Mucosa of stomach (tissue), 1 donor: ENCODE data around the gene TSEN54.
"Not testable (repeated sequence)": the region's sequence is repeated elsewhere in the genome, so short reads cannot be mapped to it uniquely, and the experiment has no call there.

ENCODE experiments used
- H3K27me3 ChIP-seq: one replicate; pipeline ENCODE4 v1.7.0; 2013; ENCODE audit warnings: mild to moderate bottlenecking, low read length; ENCODE audit not compliant: control insufficient read depth, insufficient read depth
- H3K36me3 ChIP-seq: one replicate; pipeline ENCODE4 v1.7.0; 2013; ENCODE audit warnings: low read length; ENCODE audit not compliant: control insufficient read depth, insufficient read depth
- H3K4me1 ChIP-seq: one replicate; pipeline ENCODE4 v1.7.0; 2013; ENCODE audit warnings: mild to moderate bottlenecking, low read length; ENCODE audit not compliant: control insufficient read depth, insufficient read depth
- H3K4me3 ChIP-seq: one replicate; pipeline ENCODE4 v1.7.0; 2013; ENCODE audit warnings: low read length
- H3K9ac ChIP-seq: one replicate; pipeline ENCODE4 v1.7.0; 2013; ENCODE audit warnings: mild to moderate bottlenecking, low read length, moderate library complexity
- H3K9me3 ChIP-seq: one replicate; pipeline ENCODE4 v1.7.0; 2013; ENCODE audit warnings: mild to moderate bottlenecking, low read length, moderate library complexity; ENCODE audit not compliant: control insufficient read depth
- donor health status: Pancreatic carcinoma.

TSEN54 gene

DNA sequence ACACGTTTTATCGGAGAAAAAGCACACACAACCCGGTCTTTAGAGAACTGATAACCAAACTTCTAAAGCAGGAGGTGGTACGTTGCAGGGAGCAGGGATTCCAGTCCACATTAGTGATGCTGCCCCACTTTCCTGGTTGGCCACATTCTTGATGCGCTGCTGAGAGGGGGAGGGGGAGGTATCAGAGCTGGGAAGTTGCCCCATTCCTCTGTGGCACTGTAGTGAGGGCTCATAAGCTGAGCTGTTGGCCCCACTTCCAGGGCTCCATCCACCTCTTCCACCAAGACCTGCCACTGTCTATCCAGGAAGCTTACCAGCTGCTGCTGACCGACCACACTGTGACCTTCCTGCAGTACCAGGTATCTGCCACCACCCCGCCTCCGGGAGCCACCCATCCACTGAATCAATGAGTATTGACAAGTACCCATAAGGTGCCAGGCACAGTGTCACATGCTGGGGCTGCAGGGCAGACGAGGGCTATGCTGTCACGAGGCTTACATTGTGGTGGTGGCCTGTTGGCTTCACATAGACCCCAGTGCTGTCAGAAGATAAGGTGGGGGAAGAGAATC, 1.1 kb downstream of the TSEN54 start:
- Histone ChIP-seq H3K9ac (peak overlapping the region; percentile 60), H3K4me3 (peak overlapping the region; percentile 23), H3K36me3 (peaks cover 5% of the 10 kb centered on the region), H3K9me3 (no peaks in the 10 kb centered on the region), H3K4me1 (peaks cover 37% of the 10 kb centered on the region), H3K27me3 (no peaks in the 10 kb centered on the region)

DNA sequence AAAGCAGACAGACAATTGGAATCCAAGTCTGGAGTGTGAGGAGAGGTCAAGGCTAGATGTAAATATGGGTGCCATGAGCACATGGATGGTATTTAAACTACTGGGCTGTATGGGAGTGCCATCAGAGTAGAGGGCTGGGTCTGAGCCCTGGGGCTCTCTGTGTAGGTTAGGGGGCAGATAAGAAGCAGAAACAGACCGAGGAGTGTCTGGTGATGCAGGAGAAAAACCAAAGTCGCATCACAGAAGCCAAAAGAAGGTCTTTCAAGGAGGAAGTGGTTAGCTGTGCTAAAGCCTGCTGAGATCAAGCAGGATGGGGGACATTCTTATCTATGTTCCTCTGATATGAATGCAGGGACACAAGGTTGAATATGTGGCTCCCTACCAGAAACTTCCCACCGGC, 1.9 kb downstream of the TSEN54 start:
- no peak overlapping the region for H3K4me3 ChIP-seq
- H3K36me3 ChIP-seq = peaks cover 5% of the 10 kb centered on the region
- H3K4me1 ChIP-seq = peaks cover 28% of the 10 kb centered on the region
- no peaks in the 10 kb centered on the region for H3K9me3 ChIP-seq
- H3K27me3 ChIP-seq = no peaks in the 10 kb centered on the region
- no peak overlapping the region for H3K9ac ChIP-seq

DNA sequence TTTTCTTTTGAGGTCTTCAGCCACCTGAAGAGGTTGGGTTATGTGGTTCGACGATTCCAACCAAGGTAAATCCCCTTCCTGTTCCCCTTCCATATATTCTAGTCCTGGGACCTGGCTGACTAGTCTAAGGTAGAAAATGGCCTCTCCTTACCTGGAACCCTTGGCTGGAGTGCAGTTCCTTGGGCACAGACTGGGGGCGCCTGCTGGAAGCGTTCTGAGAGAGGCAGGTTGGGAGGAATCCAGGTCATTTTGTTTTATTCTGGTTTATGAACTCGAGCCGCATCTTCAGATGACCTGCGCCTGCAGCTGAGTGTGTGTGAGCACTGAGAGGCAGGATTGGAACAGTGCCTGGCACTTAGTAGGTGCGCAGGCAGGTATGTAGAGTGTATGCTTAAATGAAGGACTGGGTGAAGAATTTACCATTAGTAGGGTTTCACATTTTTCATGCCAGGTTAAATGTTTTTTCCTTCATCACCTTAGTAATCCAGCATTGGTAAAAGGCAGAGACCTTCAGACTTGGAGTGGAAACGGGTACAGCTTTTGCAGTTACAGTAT, 2.7 kb downstream of the TSEN54 start:
- Histone ChIP-seq H3K4me1 (peaks cover 25% of the 10 kb centered on the region), H3K36me3 (peaks cover 5% of the 10 kb centered on the region), H3K9ac (no peak overlapping the region), H3K4me3 (no peak overlapping the region), H3K9me3 (no peaks in the 10 kb centered on the region), H3K27me3 (no peaks in the 10 kb centered on the region)

DNA sequence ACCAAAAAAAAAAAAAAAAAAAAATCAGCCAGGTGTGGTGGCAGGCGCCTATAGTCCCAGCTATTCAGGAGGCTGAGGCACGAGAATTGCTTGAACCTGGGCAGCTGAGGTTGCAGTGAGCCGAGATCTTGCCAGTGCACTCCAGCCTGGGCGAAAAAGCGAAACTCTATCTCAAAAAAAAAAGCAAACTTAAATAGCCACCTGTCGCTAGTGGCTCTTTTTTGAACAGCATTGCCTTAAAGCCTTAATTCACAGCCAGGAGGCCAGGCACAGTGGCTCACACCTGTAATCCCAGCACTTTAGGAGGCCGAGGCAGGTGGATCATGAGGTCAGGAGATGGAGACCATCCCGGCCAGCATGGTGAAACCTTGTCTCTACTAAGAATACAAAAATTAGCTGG, 4.1 kb downstream of the TSEN54 start:
- H3K9ac ChIP-seq, H3K27me3 ChIP-seq, H3K9me3 ChIP-seq, H3K36me3 ChIP-seq, H3K4me3 ChIP-seq: not testable (repeated sequence)
- H3K4me1 ChIP-seq = peaks cover 27% of the 10 kb centered on the region

DNA sequence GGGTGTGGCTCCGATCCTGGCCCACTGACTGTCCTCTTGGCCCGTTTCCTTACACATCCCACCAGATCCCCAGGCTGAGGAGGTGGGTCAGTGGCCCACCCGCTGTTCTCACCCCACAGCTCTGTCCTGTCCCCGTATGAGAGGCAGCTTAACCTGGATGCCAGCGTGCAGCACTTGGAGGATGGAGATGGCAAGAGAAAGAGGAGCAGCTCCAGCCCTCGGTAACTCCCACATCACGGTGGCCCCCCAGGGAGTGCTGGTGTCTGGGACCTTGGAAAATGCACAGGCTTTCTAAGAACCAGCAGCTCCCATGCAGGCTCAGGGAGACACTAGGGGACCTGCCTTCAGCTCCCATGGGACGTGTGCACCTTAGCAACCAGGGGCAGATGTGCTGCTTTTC, 5.0 kb downstream of the TSEN54 start:
- no peaks in the 10 kb centered on the region for H3K27me3 ChIP-seq
- no peak overlapping the region for H3K9ac ChIP-seq
- H3K4me1 ChIP-seq = peaks cover 27% of the 10 kb centered on the region
- H3K4me3 ChIP-seq = no peak overlapping the region
- peaks cover 5% of the 10 kb centered on the region for H3K36me3 ChIP-seq
- H3K9me3 ChIP-seq = no peaks in the 10 kb centered on the region

DNA sequence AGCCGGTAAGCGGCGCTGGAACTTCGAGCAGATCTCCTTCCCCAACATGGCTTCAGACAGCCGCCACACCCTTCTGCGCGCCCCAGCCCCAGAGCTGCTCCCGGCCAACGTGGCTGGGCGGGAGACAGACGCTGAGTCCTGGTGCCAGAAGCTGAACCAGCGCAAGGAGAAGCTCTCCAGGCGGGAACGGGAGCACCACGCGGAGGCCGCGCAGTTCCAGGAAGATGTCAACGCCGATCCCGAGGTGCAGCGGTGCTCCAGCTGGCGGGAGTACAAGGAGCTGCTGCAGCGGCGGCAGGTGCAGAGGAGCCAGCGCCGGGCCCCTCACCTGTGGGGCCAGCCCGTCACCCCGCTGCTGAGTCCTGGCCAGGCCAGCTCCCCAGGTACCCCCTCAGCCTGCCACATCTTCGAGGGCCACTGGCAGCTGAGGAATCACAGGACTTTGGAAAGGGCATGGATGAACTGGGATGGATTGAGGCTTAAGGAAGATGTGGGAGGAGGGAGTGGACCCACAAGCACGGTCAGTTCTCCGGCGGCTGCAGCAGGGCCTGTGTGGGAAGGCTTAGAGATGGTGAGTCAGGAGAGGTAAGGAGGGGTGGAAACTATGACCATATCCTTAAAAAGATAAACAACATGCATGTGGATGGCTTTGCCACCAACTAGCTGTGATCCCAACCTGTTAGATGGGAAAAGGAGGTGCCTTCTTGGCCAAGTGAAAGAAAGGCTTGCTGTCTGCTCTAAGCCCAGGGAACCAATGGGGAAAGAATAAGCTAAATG, 5.8 kb downstream of the TSEN54 start:
- H3K4me1 ChIP-seq = peaks cover 24% of the 10 kb centered on the region
- H3K27me3 ChIP-seq = no peaks in the 10 kb centered on the region
- no peaks in the 10 kb centered on the region for H3K9me3 ChIP-seq
- no peak overlapping the region for H3K4me3 ChIP-seq
- H3K36me3 ChIP-seq = peaks cover 5% of the 10 kb centered on the region
- H3K9ac ChIP-seq = no peak overlapping the region

DNA sequence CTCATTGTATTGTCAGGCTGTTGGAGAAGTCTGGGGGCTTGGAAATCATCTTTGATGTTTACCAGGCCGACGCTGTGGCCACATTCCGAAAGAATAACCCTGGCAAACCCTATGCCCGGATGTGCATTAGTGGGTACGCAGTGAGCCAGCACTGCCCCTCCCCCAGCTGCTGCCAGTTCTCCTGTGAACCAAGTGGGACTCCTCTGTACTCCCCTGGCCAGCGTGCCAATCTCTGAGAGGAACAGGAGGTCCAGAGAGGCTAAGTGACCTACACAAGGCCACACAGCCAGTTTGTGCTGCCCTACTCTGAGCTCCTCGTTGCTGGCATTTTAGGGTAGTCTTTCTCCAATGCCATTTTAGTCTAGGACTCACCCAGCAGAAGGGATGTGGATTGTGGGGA, 7.3 kb downstream of the TSEN54 start:
- Histone ChIP-seq H3K9me3 (no peaks in the 10 kb centered on the region), H3K27me3 (no peaks in the 10 kb centered on the region), H3K36me3 (peaks cover 5% of the 10 kb centered on the region), H3K4me1 (peaks cover 12% of the 10 kb centered on the region), H3K9ac (no peak overlapping the region), H3K4me3 (no peak overlapping the region)

DNA sequence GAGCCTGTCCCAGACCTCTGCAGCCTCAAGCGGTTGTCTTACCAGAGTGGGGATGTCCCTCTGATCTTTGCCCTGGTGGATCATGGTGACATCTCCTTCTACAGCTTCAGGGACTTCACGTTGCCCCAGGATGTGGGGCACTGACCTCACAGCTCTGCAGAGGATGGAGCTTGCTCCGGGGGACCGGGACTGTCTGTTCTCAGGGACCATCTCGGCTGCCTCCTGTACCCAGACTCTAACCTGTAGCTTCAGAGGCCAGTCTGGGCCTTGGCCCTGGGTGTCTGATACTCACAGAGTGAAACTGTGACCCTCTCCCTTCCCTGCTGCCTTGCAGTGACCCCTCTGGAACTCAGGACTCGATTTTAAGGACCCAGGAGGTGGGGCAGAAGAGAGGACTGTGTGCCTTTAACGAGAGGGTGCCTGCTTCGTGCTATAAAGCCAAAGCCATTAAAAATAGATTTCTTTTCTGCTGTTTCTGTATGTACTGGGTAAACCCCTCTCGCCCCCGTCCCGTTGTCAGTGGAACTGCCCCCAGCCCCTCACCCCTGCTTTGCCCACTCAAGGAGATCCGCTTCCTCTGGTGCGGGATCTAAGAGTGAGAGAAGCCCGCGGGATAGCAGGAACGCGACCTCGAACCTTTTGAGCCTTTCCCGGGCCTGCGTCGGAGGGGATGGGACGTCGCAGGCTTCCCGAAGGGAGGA, 8.1 kb downstream of the TSEN54 start:
- Histone ChIP-seq H3K4me3 (no peak overlapping the region), H3K4me1 (peaks cover 12% of the 10 kb centered on the region), H3K9me3 (no peaks in the 10 kb centered on the region), H3K27me3 (no peaks in the 10 kb centered on the region), H3K36me3 (no peaks in the 10 kb centered on the region), H3K9ac (peak overlapping the region; percentile 77)

DNA sequence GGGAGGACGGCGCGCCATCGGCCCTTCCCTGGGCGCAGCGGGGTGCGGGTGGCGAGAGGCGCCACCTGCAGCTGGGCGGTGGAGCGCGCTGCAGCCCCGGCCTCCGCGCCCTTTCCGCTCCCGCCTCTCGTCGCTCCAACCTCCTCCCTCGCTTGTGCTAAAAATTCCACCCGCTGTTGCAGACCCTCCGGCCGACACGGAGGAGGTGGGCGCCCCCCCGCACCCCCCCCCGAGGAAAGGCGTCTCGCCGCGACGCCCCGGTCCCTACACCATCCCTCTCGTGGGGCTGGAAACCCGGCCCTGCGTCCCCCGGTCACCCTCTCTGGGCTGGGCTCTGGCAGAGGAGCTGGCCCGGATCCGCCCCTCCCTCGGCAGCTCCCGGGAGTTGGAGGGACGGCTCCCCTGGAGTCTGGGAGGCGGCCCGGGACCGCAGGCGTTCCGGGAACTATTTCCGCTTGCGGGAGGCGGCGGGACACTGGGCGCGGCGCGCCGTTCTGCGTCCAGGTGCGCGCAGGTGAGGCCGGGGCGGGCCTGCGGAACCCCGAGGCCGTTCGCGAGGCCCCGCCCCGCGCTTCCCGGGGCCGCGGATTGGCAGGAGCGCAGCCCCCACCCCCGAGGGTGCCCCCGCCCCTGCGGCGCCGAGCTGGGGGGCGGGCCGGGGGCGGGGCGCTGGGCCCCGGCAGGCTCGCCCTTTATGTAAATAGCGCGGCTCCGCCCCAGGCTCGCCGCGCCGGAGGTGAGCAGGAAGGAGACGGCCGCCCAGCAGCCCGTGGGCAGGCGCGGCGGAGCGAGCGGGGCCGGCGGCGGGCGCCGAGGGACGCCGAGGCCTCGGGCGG, 8.9 kb downstream of the TSEN54 start, which contains the start of gene LLGL2:
Gene LLGL2 (plus strand): TSS at position 728 of the 836 bp plus-strand sequence. CDS start 17,730 bp downstream, outside the sequence.
- Histone ChIP-seq H3K4me1 (peaks cover 16% of the 10 kb centered on the region), H3K4me3 (peak within 1 kb of the TSS; percentile 53), H3K9me3 (no peaks in the 10 kb centered on the region), H3K36me3 (no peaks in the 10 kb centered on the region), H3K9ac (peak within 1 kb of the TSS; percentile 93), H3K27me3 (no peaks in the 10 kb centered on the region)

DNA sequence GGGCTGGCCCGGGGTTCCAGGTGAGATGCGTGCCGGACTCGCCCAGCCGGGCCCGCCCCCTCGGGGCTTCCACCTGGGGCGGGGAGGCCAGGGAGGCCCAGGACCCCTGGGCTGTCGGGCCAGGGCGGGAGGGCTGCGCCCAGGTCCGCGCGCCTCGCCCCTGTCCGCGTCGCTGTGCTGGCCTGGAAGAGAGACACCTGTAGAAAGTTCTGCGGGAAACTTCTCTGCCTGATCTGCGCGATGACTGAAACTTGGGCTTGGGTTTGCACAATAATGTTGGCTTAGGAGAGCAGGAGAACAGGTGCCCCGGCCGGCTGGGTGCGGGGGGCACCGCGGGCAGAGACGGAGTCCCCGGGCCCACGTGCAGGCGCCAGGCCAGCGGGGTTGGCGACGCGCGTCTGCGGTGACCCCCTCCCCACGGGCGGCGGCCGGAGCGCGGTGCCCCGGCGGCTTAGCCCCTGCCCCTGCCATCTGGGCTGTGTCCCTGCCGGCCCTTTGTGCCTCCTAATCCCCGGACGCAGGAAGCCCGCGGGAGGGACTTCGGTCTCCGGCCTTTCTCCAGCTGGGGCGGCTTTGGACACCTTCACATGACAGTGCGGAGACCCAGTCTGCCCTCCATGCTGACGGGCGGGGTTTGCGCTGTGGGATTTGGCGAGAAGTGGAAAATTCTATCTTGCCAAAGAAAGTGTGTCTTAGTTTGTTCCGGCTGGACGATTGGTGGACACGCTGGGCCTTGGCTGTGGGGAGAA, 9.7 kb downstream of the TSEN54 start:
- no peaks in the 10 kb centered on the region for H3K9me3 ChIP-seq
- H3K9ac ChIP-seq = peak overlapping the region; percentile 93
- H3K4me1 ChIP-seq = peaks cover 21% of the 10 kb centered on the region
- H3K36me3 ChIP-seq = no peaks in the 10 kb centered on the region
- H3K4me3 ChIP-seq = peak overlapping the region; percentile 53
- no peaks in the 10 kb centered on the region for H3K27me3 ChIP-seq
